K562 (cell line): ENCODE results near the gene FIBP. TPM values are rescaled to one million over a fixed set of nuclear protein-coding genes. Genes with fewer than 3 reads are reported as not detected.

Experiments
- HDAC8 ChIP-seq: fragments of 450-650 bp; IDR thresholded peaks from 2 replicates; pipeline ENCODE4 v1.6.1; 2016; ENCODE audit warnings: mild to moderate bottlenecking, missing genetic modification characterization, moderate library complexity, missing compliant biosample characterization
- NONO ChIP-seq, 2 experiments: fragments of 200-400 bp in 1 of 2; fragments of 450-650 bp in 1 of 2; formaldehyde crosslinking in 1 of 2; IDR thresholded peaks; 2 replicates each; pipeline ENCODE4 v1.6.1; 2017; ENCODE audit warnings: low read depth in 2 of 2, mild to moderate bottlenecking in 2 of 2, moderate library complexity in 2 of 2, low read length in 1 of 2
- STAT5B ChIP-seq: fragments of 250-450 bp; sonication (Bioruptor Pico); IDR thresholded peaks from 2 replicates; pipeline ENCODE4 v1.8.0; 2021; ENCODE audit warnings: mild to moderate bottlenecking, inconsistent platforms
- TRIM24 ChIP-seq, 2 experiments: fragments of 450-650 bp; IDR thresholded peaks; 2 replicates each; pipeline ENCODE4 v1.6.1; 2016
- ZNF77 ChIP-seq: fragments of 250-450 bp; sonication (Bioruptor Pico); IDR thresholded peaks from 2 replicates; pipeline ENCODE4 v1.5.0; 2020
- polyA plus RNA-seq, 8 experiments: library from polyadenylated mRNA; depleted of rRNA in 4 of 8; stranded (reverse) in 5 of 8; unstranded in 3 of 8; fragments of >200 nt; fragmentation: Nextera tagmentation in 2 of 8; fragmentation: Illumina TruSeq in 1 of 8; extraction: Ambion mirVana in 2 of 8; extraction: Trizol in 1 of 8; gene quantifications; 2 replicates each; pipeline versions ENCODE4 v1.2.1 to v1.2.3, GENCODE V29; 2011 to 2014; ENCODE audit warnings: inconsistent platforms in 1 of 8, missing spikeins in 1 of 8
- total RNA-seq, 7 experiments: library from RNA; depleted of rRNA in 6 of 7; stranded (reverse); fragments of >200 nt in 6 of 7; fragmentation: Illumina TruSeq in 2 of 7; extraction: Trizol in 2 of 7; gene quantifications; 2 replicates each; pipeline versions ENCODE4 v1.2.1 to v1.2.3, GENCODE V29; 2011 to 2021; ENCODE audit warnings: low replicate concordance in 1 of 7
- TF ChIP-seq, protein P1 (sequence below): IDR thresholded peaks from 2 replicates; pipeline ENCODE4 v1.6.1; 2011; ENCODE audit not compliant: insufficient read length; ENCODE audit errors: extremely low read depth
- TF ChIP-seq, protein P2 (sequence below): sonication (generic); formaldehyde crosslinking; IDR thresholded peaks from 2 replicates; pipeline ENCODE4 v1.8.1; 2022; ENCODE audit warnings: missing genetic modification reagents

The FIBP gene
- total and polyA plus RNA-seq, 9 of the 15 experiments (the other 6 are each of a cell fraction or from before 2014, with no cell fraction given), result 41.2 to 79.2 (median 48.6) TPM

DNA sequence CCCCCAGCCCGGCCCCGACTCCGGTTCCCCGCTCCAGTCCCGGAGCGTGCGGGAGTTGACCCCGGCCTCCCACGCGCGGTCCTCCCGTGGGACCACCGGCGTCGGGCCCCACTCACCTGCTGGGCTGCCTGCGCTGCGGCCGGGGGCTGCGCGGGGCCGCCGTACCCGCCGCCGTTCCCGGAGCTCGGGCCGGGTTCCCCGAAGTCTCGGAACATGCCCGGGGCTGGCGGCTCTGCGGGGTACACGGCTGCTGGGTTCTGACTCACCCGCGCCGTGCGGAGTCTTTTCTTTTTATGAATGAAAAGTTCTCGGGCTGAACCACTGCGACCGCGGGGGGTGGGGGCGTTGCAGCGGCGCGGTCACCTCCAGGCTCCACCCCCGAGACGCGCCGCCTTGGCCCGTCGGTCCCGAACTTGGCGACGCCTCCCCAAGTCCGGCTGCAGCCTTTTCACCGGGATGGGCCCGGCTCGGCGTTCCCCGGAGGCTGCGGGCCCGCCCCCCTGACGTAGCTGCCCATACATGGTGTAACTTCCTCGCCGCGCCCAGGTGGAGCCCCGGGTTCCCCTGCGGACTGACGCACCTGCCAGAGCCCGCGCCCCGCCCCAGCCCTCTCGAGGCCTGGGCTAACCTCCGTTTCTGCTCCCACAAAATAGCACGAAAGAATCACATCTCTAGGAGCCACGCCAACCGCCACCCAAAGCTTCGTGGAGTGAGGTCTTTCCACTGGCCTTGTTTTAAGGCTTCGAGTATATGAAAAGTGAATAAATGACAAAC, 12.0 kb upstream of the FIBP start, which contains the start of gene FOSL1 (continued):
- TF ChIP-seq, protein P1, sequence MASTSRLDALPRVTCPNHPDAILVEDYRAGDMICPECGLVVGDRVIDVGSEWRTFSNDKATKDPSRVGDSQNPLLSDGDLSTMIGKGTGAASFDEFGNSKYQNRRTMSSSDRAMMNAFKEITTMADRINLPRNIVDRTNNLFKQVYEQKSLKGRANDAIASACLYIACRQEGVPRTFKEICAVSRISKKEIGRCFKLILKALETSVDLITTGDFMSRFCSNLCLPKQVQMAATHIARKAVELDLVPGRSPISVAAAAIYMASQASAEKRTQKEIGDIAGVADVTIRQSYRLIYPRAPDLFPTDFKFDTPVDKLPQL, result peak; percentile 15
- TF ChIP-seq HDAC8 (tag), result no peak
- TF ChIP-seq, protein P2, sequence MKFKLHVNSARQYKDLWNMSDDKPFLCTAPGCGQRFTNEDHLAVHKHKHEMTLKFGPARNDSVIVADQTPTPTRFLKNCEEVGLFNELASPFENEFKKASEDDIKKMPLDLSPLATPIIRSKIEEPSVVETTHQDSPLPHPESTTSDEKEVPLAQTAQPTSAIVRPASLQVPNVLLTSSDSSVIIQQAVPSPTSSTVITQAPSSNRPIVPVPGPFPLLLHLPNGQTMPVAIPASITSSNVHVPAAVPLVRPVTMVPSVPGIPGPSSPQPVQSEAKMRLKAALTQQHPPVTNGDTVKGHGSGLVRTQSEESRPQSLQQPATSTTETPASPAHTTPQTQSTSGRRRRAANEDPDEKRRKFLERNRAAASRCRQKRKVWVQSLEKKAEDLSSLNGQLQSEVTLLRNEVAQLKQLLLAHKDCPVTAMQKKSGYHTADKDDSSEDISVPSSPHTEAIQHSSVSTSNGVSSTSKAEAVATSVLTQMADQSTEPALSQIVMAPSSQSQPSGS (CRISPR knock-in tag), result peak; percentile 55; the same call in 1 of the 2 replicates
- no peak for TF ChIP-seq STAT5B (CRISPR knock-in tag)
- TF ChIP-seq TRIM24 (IDR thresholded peaks at IDR 0.05), result no peak
- peak; percentile 97 to 99 for TF ChIP-seq NONO (IDR thresholded peaks at IDR 0.05; ENCODE audit: low read depth in 2 of 2, low read length in 1 of 2)
- TF ChIP-seq ZNF77 (CRISPR knock-in tag), result no peak
